ENCODE results near the gene FGF4. TPM values are rescaled to one million over a fixed set of nuclear protein-coding genes. Genes with fewer than 3 reads are reported as not detected.

The FGF4 gene
- total and polyA plus RNA-seq, 12 donors = not detected

DNA sequence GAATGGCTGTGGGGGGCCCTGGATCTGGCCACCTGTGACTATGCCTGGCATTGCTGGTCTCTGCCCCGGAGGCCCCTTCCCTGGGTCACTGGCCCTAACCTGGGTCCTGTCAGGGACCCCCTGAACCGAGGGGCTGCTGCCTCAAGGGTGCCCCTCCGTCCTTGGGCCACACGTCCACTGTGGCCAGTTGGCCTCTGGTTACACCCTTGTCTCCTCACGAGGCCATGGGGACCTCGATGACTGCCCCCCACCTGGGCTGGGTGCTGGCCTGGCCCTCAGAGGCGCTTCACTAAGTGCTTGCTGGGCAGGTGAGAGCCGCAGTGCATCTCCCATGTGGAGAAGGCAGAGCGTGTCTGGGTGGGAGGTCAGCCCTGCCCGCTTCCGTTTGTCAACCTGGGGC, 44.0 kb downstream of the FGF4 start:
- intact Hi-C loops (cut with DNase I) = no loop called here
- 74 to 90% (median 82%) methylated on average over 7 to 11 of the region's 11 CpGs; no CpG with 5 or more reads in 1 of the 4 donors for WGBS, 4 donors
- peaks cover 7% of the 10 kb centered on the region for H3K27me3 ChIP-seq
- no peaks in the 10 kb centered on the region for H3K9me3 ChIP-seq (replicated peaks in 1 of 3)
- DNase-seq = no peak
- H3K27ac ChIP-seq = no peak overlapping the region
- H3K4me1 ChIP-seq (replicated peaks in 1 of 2) = no peaks in the 10 kb centered on the region
- H3K4me3 ChIP-seq = no peak overlapping the region
- TF ChIP-seq, protein P1, sequence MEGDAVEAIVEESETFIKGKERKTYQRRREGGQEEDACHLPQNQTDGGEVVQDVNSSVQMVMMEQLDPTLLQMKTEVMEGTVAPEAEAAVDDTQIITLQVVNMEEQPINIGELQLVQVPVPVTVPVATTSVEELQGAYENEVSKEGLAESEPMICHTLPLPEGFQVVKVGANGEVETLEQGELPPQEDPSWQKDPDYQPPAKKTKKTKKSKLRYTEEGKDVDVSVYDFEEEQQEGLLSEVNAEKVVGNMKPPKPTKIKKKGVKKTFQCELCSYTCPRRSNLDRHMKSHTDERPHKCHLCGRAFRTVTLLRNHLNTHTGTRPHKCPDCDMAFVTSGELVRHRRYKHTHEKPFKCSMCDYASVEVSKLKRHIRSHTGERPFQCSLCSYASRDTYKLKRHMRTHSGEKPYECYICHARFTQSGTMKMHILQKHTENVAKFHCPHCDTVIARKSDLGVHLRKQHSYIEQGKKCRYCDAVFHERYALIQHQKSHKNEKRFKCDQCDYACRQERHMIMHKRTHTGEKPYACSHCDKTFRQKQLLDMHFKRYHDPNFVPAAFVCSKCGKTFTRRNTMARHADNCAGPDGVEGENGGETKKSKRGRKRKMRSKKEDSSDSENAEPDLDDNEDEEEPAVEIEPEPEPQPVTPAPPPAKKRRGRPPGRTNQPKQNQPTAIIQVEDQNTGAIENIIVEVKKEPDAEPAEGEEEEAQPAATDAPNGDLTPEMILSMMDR (IDR thresholded peaks at IDR 0.05) = no peak
- no peak for TF ChIP-seq POLR2A (IDR thresholded peaks at IDR 0.05)
- H3K36me3 ChIP-seq (replicated peaks in 1 of 2) = no peaks in the 10 kb centered on the region

DNA sequence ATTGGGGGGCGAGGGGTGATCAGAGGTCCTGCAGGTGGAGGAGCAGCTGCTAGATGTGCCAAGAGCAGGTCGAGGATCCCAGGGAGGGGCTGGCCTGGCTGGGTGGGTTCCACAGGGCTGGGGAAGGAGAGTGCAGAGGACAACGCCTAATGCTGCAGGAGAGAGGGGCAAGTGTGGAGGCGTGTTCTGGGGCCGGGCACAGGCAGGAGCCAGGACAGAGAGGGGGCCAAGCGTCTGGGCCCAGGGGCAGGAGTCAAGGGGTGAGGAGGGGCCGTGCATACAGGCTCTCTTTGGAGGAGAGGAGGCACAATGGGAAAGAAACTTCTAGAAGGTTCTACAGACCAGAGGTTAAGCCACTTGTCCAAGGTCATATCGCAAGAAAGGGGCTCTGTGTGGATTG, 44.6 kb downstream of the FGF4 start:
- TF ChIP-seq, protein P1 (IDR thresholded peaks at IDR 0.05) = no peak
- TF ChIP-seq POLR2A (IDR thresholded peaks at IDR 0.05) = no peak
- no peak overlapping the region for H3K27ac ChIP-seq
- no peak for DNase-seq
- peaks cover 12% of the 10 kb centered on the region for H3K27me3 ChIP-seq
- WGBS, 4 donors = 79 to 84% (median 80%) methylated on average over 8 of the region's 8 CpGs
- H3K4me1 ChIP-seq (replicated peaks in 1 of 2) = no peaks in the 10 kb centered on the region
- no peaks in the 10 kb centered on the region for H3K9me3 ChIP-seq (replicated peaks in 1 of 3)
- no peak overlapping the region for H3K4me3 ChIP-seq
- intact Hi-C loops (cut with DNase I) = no loop called here
- no peaks in the 10 kb centered on the region for H3K36me3 ChIP-seq (replicated peaks in 1 of 2)

DNA sequence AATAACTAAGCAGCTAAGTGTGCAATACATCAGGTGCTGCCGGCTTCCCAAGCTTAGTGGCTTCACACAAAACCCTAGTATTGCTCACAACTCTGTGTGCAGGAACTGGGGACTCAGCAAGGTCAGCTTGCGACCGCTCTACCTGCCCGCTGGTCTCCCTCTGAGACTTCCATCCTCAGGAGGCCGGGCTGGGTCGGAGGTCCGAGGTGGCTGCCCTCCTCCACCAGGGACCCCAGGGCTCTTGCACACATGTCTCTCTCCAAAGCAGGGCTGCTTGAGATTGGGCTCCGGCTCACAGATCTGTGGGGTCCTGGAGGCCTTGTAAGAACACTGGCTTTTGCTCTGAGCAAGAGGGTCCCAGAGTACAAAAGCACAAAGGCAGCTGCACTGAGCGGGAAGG, 45.9 kb downstream of the FGF4 start:
- H3K36me3 ChIP-seq (replicated peaks in 1 of 2) = no peaks in the 10 kb centered on the region
- TF ChIP-seq, protein P1 (IDR thresholded peaks at IDR 0.05) = no peak
- no peak for TF ChIP-seq POLR2A (IDR thresholded peaks at IDR 0.05)
- DNase-seq = no peak
- peaks cover 16% of the 10 kb centered on the region for H3K27me3 ChIP-seq
- no peak overlapping the region for H3K4me3 ChIP-seq
- H3K9me3 ChIP-seq (replicated peaks in 1 of 3) = no peaks in the 10 kb centered on the region
- intact Hi-C loops (cut with DNase I) = no loop called here
- WGBS, 4 donors = 83 to 92% (median 88%) methylated on average over 2 to 9 of the region's 9 CpGs
- H3K4me1 ChIP-seq (replicated peaks in 1 of 2) = no peaks in the 10 kb centered on the region
- H3K27ac ChIP-seq = no peak overlapping the region

DNA sequence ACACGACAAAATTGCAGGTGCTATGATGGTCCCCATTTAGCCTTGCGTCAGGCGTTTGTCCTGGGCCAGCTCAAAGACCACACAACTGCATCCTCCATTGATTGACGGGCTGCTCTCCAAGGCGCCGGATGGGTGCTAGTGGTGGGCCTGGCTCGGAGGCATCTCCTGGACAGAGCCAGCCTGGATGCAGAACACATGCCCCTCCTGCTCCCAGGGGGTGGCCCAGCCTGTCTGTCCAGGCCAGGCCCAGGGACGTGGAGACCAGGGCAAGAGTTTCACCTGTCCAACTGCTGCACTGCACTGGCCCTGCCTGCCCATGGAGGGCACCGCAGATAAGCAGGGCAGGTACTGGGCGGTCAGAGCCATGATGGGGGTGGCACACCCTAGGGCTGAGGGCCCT, 47.9 kb downstream of the FGF4 start:
- no peak for DNase-seq
- no peaks in the 10 kb centered on the region for H3K9me3 ChIP-seq (replicated peaks in 1 of 3)
- H3K4me1 ChIP-seq (replicated peaks in 1 of 2) = no peaks in the 10 kb centered on the region
- H3K27me3 ChIP-seq = peaks cover 16% of the 10 kb centered on the region
- TF ChIP-seq, protein P1 (IDR thresholded peaks at IDR 0.05) = no peak
- TF ChIP-seq POLR2A (IDR thresholded peaks at IDR 0.05) = no peak
- H3K36me3 ChIP-seq (replicated peaks in 1 of 2) = no peaks in the 10 kb centered on the region
- H3K4me3 ChIP-seq = no peak overlapping the region
- WGBS, 4 donors = 53 to 90% (median 76%) methylated on average over 3 to 10 of the region's 10 CpGs
- intact Hi-C loops (cut with DNase I) = no loop called here
- H3K27ac ChIP-seq = no peak overlapping the region
